Measurements from ENCODE around the gene TRERF1. TPM values are rescaled to one million over a fixed set of nuclear protein-coding genes. Genes with fewer than 3 reads are reported as not detected.

TRERF1 gene
- total and polyA plus RNA-seq, 2 experiments from 2014 or later = 6.4 to 8.7 TPM

GRCh38 chr6:42393339-42393738 is 58.4 kb downstream of the TRERF1 start:
- Histone ChIP-seq H3K9me3 (ENCODE audit: low read depth) (no peaks in the 10 kb centered on the region), H3K4me1 (ENCODE audit: low read depth) (peaks cover 25% of the 10 kb centered on the region), H3K27me3 (no peaks in the 10 kb centered on the region), H3K36me3 (no peaks in the 10 kb centered on the region), H3K4me3 (no peak overlapping the region), H3K27ac (peak overlapping the region; percentile 30)
- no peak for TF ChIP-seq CTCF (IDR thresholded peaks at IDR 0.05; ENCODE audit: low read depth, low read length)
- no peak for DNase-seq (ENCODE audit: low read depth in 1 of 2, low spot score in 1 of 2)

- Histone ChIP-seq H3K27ac (no peak overlapping the region), H3K27me3 (no peaks in the 10 kb centered on the region), H3K4me1 (ENCODE audit: low read depth) (peaks cover 25% of the 10 kb centered on the region), H3K36me3 (no peaks in the 10 kb centered on the region), H3K4me3 (no peak overlapping the region), H3K9me3 (ENCODE audit: low read depth) (no peaks in the 10 kb centered on the region)
- no peak for TF ChIP-seq CTCF (IDR thresholded peaks at IDR 0.05; ENCODE audit: low read depth, low read length)
- DNase-seq (ENCODE audit: low read depth in 1 of 2, low spot score in 1 of 2) = no peak
These were observed 58.9 kb downstream of the TRERF1 start for GRCh38 chr6:42392833-42393232.

GRCh38 chr6:42391441-42391840 is 60.3 kb downstream of the TRERF1 start:
- no peak for DNase-seq (ENCODE audit: low read depth in 1 of 2, low spot score in 1 of 2)
- TF ChIP-seq CTCF (IDR thresholded peaks at IDR 0.05; ENCODE audit: low read depth, low read length) = no peak
- no peak overlapping the region for H3K4me3 ChIP-seq
- peaks cover 19% of the 10 kb centered on the region for H3K4me1 ChIP-seq (ENCODE audit: low read depth)
- H3K9me3 ChIP-seq (ENCODE audit: low read depth) = no peaks in the 10 kb centered on the region
- H3K27ac ChIP-seq = no peak overlapping the region
- H3K27me3 ChIP-seq = no peaks in the 10 kb centered on the region
- H3K36me3 ChIP-seq = no peaks in the 10 kb centered on the region

- no peak overlapping the region for H3K27ac ChIP-seq
- no peak overlapping the region for H3K4me3 ChIP-seq
- H3K27me3 ChIP-seq = no peaks in the 10 kb centered on the region
- no peaks in the 10 kb centered on the region for H3K9me3 ChIP-seq (ENCODE audit: low read depth)
- TF ChIP-seq CTCF (IDR thresholded peaks at IDR 0.05; ENCODE audit: low read depth, low read length) = no peak
- no peak for DNase-seq (ENCODE audit: low read depth in 1 of 2, low spot score in 1 of 2)
- no peaks in the 10 kb centered on the region for H3K36me3 ChIP-seq
- H3K4me1 ChIP-seq (ENCODE audit: low read depth) = peaks cover 19% of the 10 kb centered on the region
These were observed 61.3 kb downstream of the TRERF1 start for GRCh38 chr6:42390228-42390934.

GRCh38 chr6:42389736-42390135 is 62.0 kb downstream of the TRERF1 start:
- TF ChIP-seq CTCF (IDR thresholded peaks at IDR 0.05; ENCODE audit: low read depth, low read length) = no peak
- Histone ChIP-seq H3K9me3 (ENCODE audit: low read depth) (no peaks in the 10 kb centered on the region), H3K4me1 (ENCODE audit: low read depth) (peaks cover 16% of the 10 kb centered on the region), H3K27ac (no peak overlapping the region), H3K36me3 (no peaks in the 10 kb centered on the region), H3K4me3 (no peak overlapping the region), H3K27me3 (no peaks in the 10 kb centered on the region)
- no peak for DNase-seq (ENCODE audit: low read depth in 1 of 2, low spot score in 1 of 2)

All from cardiac muscle cell (in vitro differentiated cells and primary cell).